B cell (primary cell): ENCODE measurements around the gene CTSD. TPM values are rescaled to one million over a fixed set of nuclear protein-coding genes. Genes with fewer than 3 reads are reported as not detected.
A peak's percentile ranks its signal among the peaks of the same experiment; 100 is the strongest.

Source experiments
- ATAC-seq: fragments of 200-7000 bp; cut with Tn5 transposase; one replicate; pipeline ENCODE4 v1.10.0; 2021; ENCODE audit warnings: low read depth, mild to moderate bottlenecking, moderate number of reproducible peaks, moderate library complexity
- CTCF ChIA-PET: fragments of 350-600 bp; sonication (Branson Sonifier 250); formaldehyde crosslinking; loops from one replicate; lab custom pipeline; 2021; ENCODE audit warnings: antibody characterized with exemption, inconsistent platforms; lab: Charles Lee
- POLR2A ChIA-PET: fragments of 350-600 bp; sonication (Branson Sonifier 250); formaldehyde crosslinking; loops from one replicate; lab custom pipeline; 2021; ENCODE audit warnings: antibody characterized with exemption; lab: Charles Lee
- DNase-seq: peaks from one replicate; pipeline ENCODE4 v3.0.0; 2013
- H2AFZ ChIP-seq: 2 replicates; pipeline ENCODE4 v1.6.1; 2012; ENCODE audit warnings: mild to moderate bottlenecking, low read depth, low read length; ENCODE audit not compliant: insufficient read depth, poor library complexity, severe bottlenecking
- H3K27ac ChIP-seq, 2 donors: 1 replicate in 1 of 2; 2 replicates in 1 of 2; pipeline ENCODE4 v1.5.1; 2012 to 2013; ENCODE audit warnings: low read length in 2 of 2, mild to moderate bottlenecking in 2 of 2, moderate library complexity in 1 of 2
- H3K27me3 ChIP-seq, 4 experiments: fragments of 200-600 bp in 1 of 4; sonication (generic) in 1 of 4; replicated peaks in 1 of 4; 1 replicate in 2 of 4; 2 replicates in 2 of 4; pipeline versions ENCODE4 v1.6.1 to v1.7.0; 2013 to 2016; ENCODE audit warnings: low read length in 3 of 4, mild to moderate bottlenecking in 2 of 4, mixed read lengths in 1 of 4, moderate library complexity in 1 of 4; ENCODE audit not compliant: insufficient read depth in 4 of 4, control insufficient read depth in 3 of 4; ENCODE audit errors: control extremely low read depth in 1 of 4
- H3K36me3 ChIP-seq, 2 experiments: replicated peaks in 1 of 2; 1 replicate in 1 of 2; 2 replicates in 1 of 2; pipeline versions ENCODE4 v1.6.1 to v1.7.1; 2013; ENCODE audit warnings: low read length in 1 of 2; ENCODE audit not compliant: insufficient read depth in 2 of 2, control insufficient read depth in 1 of 2; ENCODE audit errors: control extremely low read depth in 1 of 2, extremely low read depth in 1 of 2
- H3K4me1 ChIP-seq, 2 donors: fragments of 200-600 bp in 1 of 2; sonication (generic) in 1 of 2; 1 replicate in 1 of 2; 2 replicates in 1 of 2; pipeline versions ENCODE4 v1.5.1 to v1.6.1; 2013 to 2017; ENCODE audit warnings: low read length in 2 of 2; ENCODE audit not compliant: control insufficient read depth in 2 of 2, insufficient read depth in 2 of 2
- H3K4me2 ChIP-seq: replicated peaks from 2 replicates; pipeline ENCODE3; 2012; ENCODE audit warnings: mild to moderate bottlenecking, low read depth, low read length; ENCODE audit not compliant: poor library complexity, severe bottlenecking
- H3K4me3 ChIP-seq, 5 experiments: fragments of 200-600 bp in 1 of 5; sonication (generic) in 1 of 5; 1 replicate in 3 of 5; 2 replicates in 2 of 5; pipeline versions ENCODE4 v1.5.1 to v1.7.0; 2011 to 2016; ENCODE audit warnings: low read length in 4 of 5, mild to moderate bottlenecking in 4 of 5, low read depth in 2 of 5, control low read depth in 1 of 5, moderate library complexity in 1 of 5; ENCODE audit not compliant: insufficient read depth in 1 of 5; ENCODE audit errors: control extremely low read depth in 1 of 5, extremely low read depth in 1 of 5
- H3K79me2 ChIP-seq: fragments of 200-600 bp; sonication (generic); one replicate; pipeline ENCODE4 v1.6.0; 2016; ENCODE audit warnings: low read length; ENCODE audit not compliant: control insufficient read depth, insufficient read depth
- H3K9ac ChIP-seq: fragments of 200-600 bp; sonication (generic); 2 replicates; pipeline ENCODE4 v1.6.1; 2017; ENCODE audit warnings: mild to moderate bottlenecking, low read length, moderate library complexity
- H3K9me3 ChIP-seq, 3 donors: one replicate each; pipeline versions ENCODE4 v1.6.1 to v1.7.1; 2013; ENCODE audit warnings: low read length in 2 of 3; ENCODE audit not compliant: control insufficient read depth in 2 of 3, insufficient read depth in 1 of 3; ENCODE audit errors: control extremely low read depth in 1 of 3
- H4K20me1 ChIP-seq: 2 replicates; pipeline ENCODE4 v1.6.0; 2012; ENCODE audit warnings: mild to moderate bottlenecking, low read length; ENCODE audit not compliant: insufficient read depth, control insufficient read depth, poor library complexity, severe bottlenecking
- H3K27ac Mint-ChIP-seq: one replicate; pipeline ENCODE4 v1.8.0; 2021; ENCODE audit warnings: mixed read lengths
- H3K27me3 Mint-ChIP-seq: one replicate; pipeline ENCODE4 v1.8.0; 2021; ENCODE audit warnings: mixed read lengths
- H3K4me1 Mint-ChIP-seq: one replicate; pipeline ENCODE4 v1.8.0; 2021; ENCODE audit warnings: mixed read lengths
- H3K4me3 Mint-ChIP-seq: one replicate; pipeline ENCODE4 v1.8.0; 2021; ENCODE audit warnings: mixed read lengths
- H3K9me3 Mint-ChIP-seq: one replicate; pipeline ENCODE4 v1.8.0; 2022; ENCODE audit warnings: mixed read lengths; ENCODE audit not compliant: insufficient read depth
- CTCF ChIP-seq: fragments of 200-600 bp; IDR thresholded peaks from one replicate; pipeline ENCODE4 v1.8.0; 2022; ENCODE audit warnings: antibody characterized with exemption, mild to moderate bottlenecking
- EZH2 ChIP-seq: IDR thresholded peaks from 2 replicates; pipeline ENCODE4 v1.6.1; 2012; ENCODE audit warnings: borderline replicate concordance, low read depth, mild to moderate bottlenecking, moderate library complexity, low read length; ENCODE audit not compliant: insufficient read depth, poor library complexity, severe bottlenecking
- WGBS: methylation state at CpG from one replicate; pipeline ENCODE4 v1.1.5; 2013; ENCODE audit warnings: missing lambda C conversion rate; ENCODE audit not compliant: insufficient coverage; 5-methylcytosine and 5-hydroxymethylcytosine counted together
- intact Hi-C: fragments of 100-400 bp; cut with micrococcal nuclease; formaldehyde crosslinking; loops from one replicate; pipeline ENCODE4 v1.10.0; 2022
- polyA plus RNA-seq: library from polyadenylated mRNA; depleted of rRNA; stranded (reverse); fragments of >200 nt; gene quantifications from 2 replicates; pipeline ENCODE4 v1.2.3, GENCODE V29; 2012
- total RNA-seq, 2 donors: library from RNA; stranded (reverse); fragments of 120-200 nt in 1 of 2; gene quantifications; 1 replicate in 1 of 2; 2 replicates in 1 of 2; pipeline versions ENCODE4 v1.2.3 to v1.2.4, GENCODE V29; 2013 to 2022

The CTSD gene
- total and polyA plus RNA-seq, 2 donors (not counting 1 experiment from before 2014, with no cell fraction given) = 42.2 to 83.5 TPM

- H4K20me1 ChIP-seq = no peaks in the 10 kb centered on the region
- ChIA-PET POLR2A (no interaction called here), CTCF (interaction anchor here (2.0 kb wide), 1 partner anchor 57 kb away, joined by 5 read pairs; no protein-coding TSS in a partner anchor)
- H3K27ac ChIP-seq = no peak within 1 kb of the TSS
- H3K36me3 ChIP-seq = peaks cover 0 to 6% of the 10 kb centered on the region in 2 experiments
- H3K9me3 Mint-ChIP-seq = peaks cover 6% of the 10 kb centered on the region
- no peak within 1 kb of the TSS for H3K9ac ChIP-seq
- peaks cover 9% of the 10 kb centered on the region for H3K4me1 Mint-ChIP-seq
- peaks cover 0 to 8% (median 0%) of the 10 kb centered on the region in 3 donors for H3K9me3 ChIP-seq
- peaks cover 0 to 6% of the 10 kb centered on the region in 2 donors for H3K4me1 ChIP-seq
- intact Hi-C loops = no loop called here
- no peak within 1 kb of the TSS for H3K4me3 ChIP-seq
- TF ChIP-seq CTCF = no peak
- TF ChIP-seq EZH2 = no peak
- no peak within 1 kb of the TSS for H3K27ac Mint-ChIP-seq
- no peak for DNase-seq
- peaks cover 12% of the 10 kb centered on the region for H3K27me3 Mint-ChIP-seq
- WGBS = 74% methylated on average over 6 of the region's 6 CpGs
- H3K79me2 ChIP-seq = no peaks in the 10 kb centered on the region
- ATAC-seq = no peak
- H2AFZ ChIP-seq = no peak within 1 kb of the TSS
- H3K4me3 Mint-ChIP-seq = peak within 1 kb of the TSS; percentile 23
- peaks cover 0 to 17% (median 2%) of the 10 kb centered on the region in 4 experiments for H3K27me3 ChIP-seq
- H3K4me2 ChIP-seq = peak within 1 kb of the TSS; percentile 12
Observed at GRCh38 chr11:1750481-1750839, 13.3 kb downstream of the CTSD start, which contains the start of gene IFITM10. Gene IFITM10, minus strand, starts transcription at chr11:1750595. Its CDS starts 153 bp downstream, at chr11:1750442.
